ENCODE measurements around the gene NDUFA6.
"Not testable (repeated sequence)": the region's sequence is repeated elsewhere in the genome, so short reads cannot be mapped to it uniquely, and the experiment has no call there.

The NDUFA6 gene

GRCh38 chr22:42112793-42113192 is 22.2 kb upstream of the NDUFA6 start:
- DNase-seq: not testable (repeated sequence)

DNA sequence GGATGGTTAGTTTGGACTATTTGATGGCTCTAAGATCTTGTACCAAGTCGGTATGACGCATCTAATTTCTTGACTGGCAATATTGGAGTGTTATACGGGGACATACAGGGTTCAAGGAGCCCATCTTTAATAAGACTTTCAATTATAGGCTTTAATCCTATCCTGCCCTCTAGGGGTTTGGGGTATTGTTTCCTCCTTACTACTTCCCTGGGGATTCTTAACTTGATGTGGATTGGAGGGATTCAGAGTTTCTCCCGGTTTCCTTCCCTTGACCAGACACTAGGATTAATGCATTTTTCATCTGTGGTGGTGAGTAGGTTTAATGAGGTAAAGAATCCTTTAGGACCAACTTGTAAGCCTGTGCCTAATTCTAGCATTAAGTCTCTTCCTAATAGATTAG is 21.2 kb upstream of the NDUFA6 start:
- no peak for DNase-seq

GRCh38 chr22:42108848-42109247 is 18.3 kb upstream of the NDUFA6 start:
- no peak for DNase-seq

- not testable (repeated sequence) for DNase-seq
These were observed 13.8 kb upstream of the NDUFA6 start for GRCh38 chr22:42104332-42104860.

DNA sequence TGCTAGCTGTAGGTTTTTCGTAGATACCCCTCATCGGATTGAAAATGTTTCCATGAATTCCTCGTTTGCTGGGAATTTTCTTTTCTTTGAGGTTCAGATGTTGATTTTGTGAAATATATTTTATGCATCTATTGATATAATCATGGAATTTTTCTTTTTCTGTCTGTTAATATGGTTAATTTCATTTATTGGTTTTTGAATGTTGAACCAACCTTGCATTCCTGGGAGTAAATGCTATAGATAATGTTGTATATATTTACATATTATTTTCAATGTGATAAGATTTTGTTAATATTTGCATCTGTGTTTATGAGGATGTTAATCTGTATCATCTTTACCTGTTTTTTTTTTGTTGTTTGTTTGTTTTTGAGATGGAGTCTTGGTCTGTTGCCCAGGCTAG is 10.6 kb upstream of the NDUFA6 start:
- DNase-seq: no peak

DNA sequence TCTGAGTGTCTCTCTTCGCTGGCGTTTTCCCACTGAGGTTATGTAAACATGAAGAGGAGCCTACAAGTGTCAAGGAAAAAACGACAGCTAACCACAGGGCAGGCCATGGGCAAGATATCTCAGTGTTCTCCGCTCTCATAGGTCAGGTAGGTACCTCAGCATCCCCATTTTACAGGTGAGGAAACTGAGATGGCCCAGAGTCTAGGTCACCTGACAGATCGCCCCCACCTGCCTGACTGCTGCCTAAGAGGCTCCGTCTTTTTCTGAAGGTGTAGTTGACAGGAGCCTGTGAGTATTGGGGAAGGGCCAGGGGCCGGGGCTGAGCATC is 847 bp upstream of the NDUFA6 start:
- DNase-seq: no peak

DNA sequence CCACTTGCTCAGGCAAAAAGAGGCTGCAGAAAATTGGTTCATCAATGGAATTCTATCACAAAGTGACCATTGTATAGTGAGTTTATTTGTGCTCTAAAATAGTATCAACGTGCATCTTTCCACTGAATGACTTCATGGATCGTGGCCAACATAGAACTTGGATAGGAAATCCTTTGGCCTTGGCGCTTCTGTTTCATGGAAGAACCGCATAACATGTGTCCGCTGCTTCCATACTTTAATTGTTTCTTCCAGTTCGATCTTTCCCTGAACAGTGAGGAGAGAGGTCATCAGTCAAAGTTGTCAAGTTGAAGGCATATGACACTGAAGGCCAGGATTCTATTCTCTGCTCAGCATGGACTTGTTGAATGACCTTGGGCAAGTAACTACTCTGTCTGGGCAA is 4.5 kb downstream of the NDUFA6 start:
- DNase-seq: no peak

- no peak for DNase-seq
These were observed 5.7 kb downstream of the NDUFA6 start for GRCh38 chr22:42084874-42085273.

- no peak for DNase-seq
These were observed 7.5 kb downstream of the NDUFA6 start for GRCh38 chr22:42083119-42083518.

DNA sequence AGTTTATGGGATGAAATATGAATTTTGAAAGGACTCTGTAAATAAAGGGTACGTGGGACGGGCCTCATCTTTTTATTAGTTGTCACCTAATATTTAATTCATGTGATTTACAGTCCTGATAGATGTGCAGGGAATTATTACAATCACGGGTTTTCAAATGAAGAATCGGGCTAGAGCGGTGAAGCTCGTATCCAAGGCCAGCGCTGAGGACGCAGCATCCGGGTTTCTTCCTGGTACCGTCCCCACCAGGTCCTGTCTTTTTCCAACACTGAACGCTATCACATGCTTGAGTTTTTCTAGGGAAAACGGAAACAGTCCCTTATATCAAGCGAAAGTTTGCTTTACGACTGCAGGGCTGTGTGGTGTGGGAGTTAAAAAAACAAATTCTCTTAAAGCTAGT is 10.3 kb downstream of the NDUFA6 start:
- DNase-seq: peak in 7 of 14 donors; percentile 16 to 67 (median 33)

DNA sequence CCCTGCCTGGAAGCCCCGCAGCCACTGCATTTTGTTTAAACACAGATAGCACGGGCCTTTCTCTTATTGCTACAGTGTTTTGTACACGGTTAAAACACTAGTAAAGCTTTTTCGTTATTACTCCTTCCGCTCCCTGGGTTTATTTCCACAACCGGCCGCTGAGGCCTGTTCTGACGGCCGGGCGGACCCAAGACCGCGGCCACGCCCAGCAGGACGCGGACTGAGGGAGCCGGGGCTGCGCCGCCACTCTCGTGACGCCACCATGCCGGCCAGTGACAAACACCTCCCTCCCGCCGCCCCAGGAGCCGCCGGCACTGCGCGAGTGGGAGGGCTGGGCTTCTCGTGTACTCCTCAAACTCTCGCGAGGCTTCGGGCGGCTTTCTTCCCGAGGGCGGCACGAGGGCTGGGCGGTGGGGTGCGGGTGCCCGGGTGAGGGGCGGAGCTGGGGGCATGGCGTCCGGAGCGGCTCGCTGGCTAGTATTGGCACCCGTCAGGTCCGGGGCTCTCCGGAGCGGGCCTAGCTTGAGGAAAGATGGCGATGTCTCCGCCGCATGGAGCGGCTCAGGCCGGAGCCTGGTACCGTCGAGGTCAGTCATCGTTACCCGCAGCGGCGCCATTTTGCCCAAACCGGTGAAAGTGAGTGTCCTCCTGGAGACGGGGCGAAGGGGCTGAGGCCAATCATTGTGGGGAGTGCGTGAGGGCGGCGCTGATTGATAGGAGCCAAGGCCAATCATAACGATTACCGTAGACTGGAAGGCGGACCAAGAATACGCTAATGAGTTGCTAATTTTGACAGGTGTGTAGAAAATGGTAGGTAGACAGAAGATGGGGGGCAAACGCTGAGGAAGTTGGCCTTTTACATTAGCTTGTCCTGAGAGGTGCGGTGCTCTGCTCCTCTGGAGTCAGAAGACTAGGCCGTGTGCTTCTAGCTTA is 11.0 kb downstream of the NDUFA6 start, which contains the start of gene SMDT1:
Gene SMDT1, plus strand, starts transcription at position 382 of the 933 bp plus-strand sequence. Its CDS starts 69 bp downstream, at position 451.
- DNase-seq: peak; percentile 98 to 100 (median 100)

- DNase-seq: peak in 5 of 14 donors; percentile 60 to 84 (median 77)
These were observed 11.9 kb downstream of the NDUFA6 start for GRCh38 chr22:42078469-42079318.

GRCh38 chr22:42077486-42078125 is 13.0 kb downstream of the NDUFA6 start:
- DNase-seq: peak in 1 of 14 donors; percentile 38

GRCh38 chr22:42076764-42077485 is 13.6 kb downstream of the NDUFA6 start:
- DNase-seq: no peak

DNA sequence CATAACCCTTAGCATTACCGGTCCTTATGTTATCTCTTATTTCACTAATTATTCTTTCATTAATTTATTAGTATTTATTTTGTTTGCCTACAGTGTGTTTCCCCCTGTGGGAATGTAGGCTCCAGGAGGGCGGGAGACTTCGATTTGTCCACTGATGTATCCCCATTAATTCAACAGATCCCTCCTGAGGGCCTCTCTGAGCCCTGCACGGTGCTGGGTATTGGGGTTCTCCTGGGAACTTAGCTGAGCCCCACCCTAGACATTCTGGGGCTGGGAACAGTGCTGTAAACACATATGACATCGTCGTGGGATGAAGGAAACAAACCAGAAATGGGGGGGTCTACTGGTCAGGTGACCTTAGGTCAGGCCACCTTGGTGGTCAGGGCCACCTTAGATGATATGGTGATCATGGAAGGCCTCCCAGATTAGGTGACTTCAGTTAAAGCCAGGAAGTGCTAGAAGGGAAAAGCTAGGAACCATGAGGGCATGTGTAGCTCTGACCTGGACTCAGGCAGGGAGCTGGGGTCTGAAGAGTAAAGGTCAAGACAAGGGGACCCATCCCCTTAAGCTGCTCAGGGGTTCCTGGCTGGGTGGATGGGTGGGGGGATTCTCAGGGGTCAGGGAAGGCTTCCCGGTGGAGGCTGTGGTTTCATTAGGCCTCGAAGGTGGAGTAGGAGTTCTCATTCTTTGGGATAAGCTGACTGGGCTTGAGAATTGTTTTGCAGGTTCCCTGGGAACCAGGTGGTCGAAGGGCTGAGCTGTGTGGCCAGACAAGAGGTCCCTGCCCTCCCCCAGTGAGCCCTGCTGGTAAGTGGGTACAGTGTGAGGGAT is 15.5 kb downstream of the NDUFA6 start:
- no peak for DNase-seq

DNA sequence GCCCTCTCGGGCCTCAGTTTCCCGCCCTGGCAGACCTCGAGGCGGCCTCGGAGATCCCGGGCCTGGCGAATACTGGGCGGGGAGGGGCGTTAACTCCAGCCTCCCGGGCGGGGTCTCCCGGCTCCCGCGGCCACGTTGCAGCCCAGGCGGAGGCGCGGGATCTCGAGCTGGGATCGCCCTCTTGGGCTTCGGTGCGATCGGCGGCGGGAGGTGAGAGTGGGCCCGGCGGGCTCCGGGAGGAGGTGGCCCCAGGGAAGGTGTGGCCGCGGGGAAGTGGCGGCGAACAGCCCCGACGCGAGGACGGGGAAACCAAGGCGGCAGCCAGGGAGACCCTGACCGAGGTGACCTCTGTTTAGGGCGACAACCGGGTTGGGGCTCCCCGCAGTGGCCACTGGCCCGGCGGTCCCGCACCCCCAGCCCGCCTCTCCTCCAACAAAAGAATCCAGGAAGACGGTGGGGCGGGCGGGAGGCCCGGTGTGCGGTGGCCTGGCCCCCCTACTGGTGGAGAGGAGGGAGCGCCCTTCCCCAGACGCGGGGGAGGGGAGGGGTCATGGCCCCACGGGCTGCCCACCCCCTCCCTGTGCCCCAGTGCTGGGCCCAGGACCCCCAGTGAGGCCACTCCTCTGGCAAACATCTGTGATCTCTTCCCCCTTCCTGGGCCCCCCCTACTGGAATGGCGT is 16.3 kb downstream of the NDUFA6 start, which contains the start of gene PHETA2:
Gene PHETA2, plus strand, starts transcription at position 117 of the 680 bp plus-strand sequence. CDS start 3,046 bp downstream, outside the sequence.
- DNase-seq: peak in 1 of 14 donors; percentile 16

DNA sequence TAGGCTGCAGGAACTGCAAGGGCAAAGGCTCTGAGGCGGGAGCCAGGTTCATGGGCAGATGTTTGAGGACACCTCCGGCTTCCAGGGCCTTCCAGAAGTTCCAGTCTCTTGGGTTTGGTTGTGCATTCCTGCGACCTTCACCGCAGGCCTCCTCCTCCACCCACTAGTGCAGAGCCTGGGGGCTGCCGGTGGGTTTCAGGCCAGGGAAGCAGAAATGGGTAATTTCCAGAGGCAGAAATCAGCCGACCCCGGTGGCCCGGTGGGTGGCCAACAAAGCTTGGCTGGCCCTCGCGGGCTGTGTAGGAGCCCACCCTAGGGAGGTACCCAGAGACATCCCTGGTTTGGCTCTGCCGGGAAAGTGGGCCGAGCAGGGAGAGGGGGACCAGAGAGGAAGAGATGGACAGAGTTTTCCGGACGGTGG is 16.9 kb downstream of the NDUFA6 start:
- no peak for DNase-seq

- DNase-seq: peak in 1 of 14 donors; percentile 13
These were observed 17.8 kb downstream of the NDUFA6 start for GRCh38 chr22:42072606-42073330.

- not testable (repeated sequence) for DNase-seq
These were observed 19.1 kb downstream of the NDUFA6 start for GRCh38 chr22:42071508-42071907.
